ENCODE results near the gene INSRR.

- TF ChIP-seq CTCF (IDR thresholded peaks at IDR 0.05) (no peak), POLR2A (IDR thresholded peaks at IDR 0.05) (no peak)
These were observed 49.6 kb upstream of the INSRR start for GRCh38 chr1:156908541-156908940.

Measured in body of pancreas (tissue), 4 donors.